ENCODE data around the gene CARD18. TPM values are rescaled to one million over a fixed set of nuclear protein-coding genes. Genes with fewer than 3 reads are reported as not detected.
"Not testable (repeated sequence)": the region's sequence is repeated elsewhere in the genome, so short reads cannot be mapped to it uniquely, and the experiment has no call there.

CARD18 gene
- polyA plus RNA-seq, 1 donor, result not detected

GRCh38 chr11:105132716-105133511 lies 6.7 kb downstream of the CARD18 start:
- no peak for DNase-seq (ENCODE audit: low read depth)

- no peak for DNase-seq (ENCODE audit: low read depth)
Observed at GRCh38 chr11:105130189-105130813, 9.3 kb downstream of the CARD18 start.

- DNase-seq (ENCODE audit: low read depth), result no peak
Observed at GRCh38 chr11:105124756-105125155, 14.8 kb downstream of the CARD18 start.

GRCh38 chr11:105111145-105111944 lies 28.2 kb downstream of the CARD18 start:
- DNase-seq (ENCODE audit: low read depth), result no peak

- DNase-seq (ENCODE audit: low read depth), result no peak
Observed at GRCh38 chr11:105110688-105111030, 28.9 kb downstream of the CARD18 start.

GRCh38 chr11:105109855-105110687 lies 29.5 kb downstream of the CARD18 start:
- DNase-seq (ENCODE audit: low read depth), result no peak

GRCh38 chr11:105109321-105109720 lies 30.2 kb downstream of the CARD18 start:
- no peak for DNase-seq (ENCODE audit: low read depth)

- DNase-seq (ENCODE audit: low read depth), result no peak
Observed at GRCh38 chr11:105108247-105108646, 31.3 kb downstream of the CARD18 start.

GRCh38 chr11:105107226-105107825 lies 32.2 kb downstream of the CARD18 start:
- DNase-seq (ENCODE audit: low read depth), result not testable (repeated sequence)

- DNase-seq (ENCODE audit: low read depth), result no peak
Observed at GRCh38 chr11:105106140-105106539, 33.4 kb downstream of the CARD18 start.

GRCh38 chr11:105104292-105104691 lies 35.3 kb downstream of the CARD18 start:
- DNase-seq (ENCODE audit: low read depth), result no peak

- DNase-seq (ENCODE audit: low read depth), result no peak
Observed at GRCh38 chr11:105103336-105103735, 36.2 kb downstream of the CARD18 start.

- not testable (repeated sequence) for DNase-seq (ENCODE audit: low read depth)
Observed at GRCh38 chr11:105102079-105102581, 37.4 kb downstream of the CARD18 start.

GRCh38 chr11:105100981-105101630 lies 38.5 kb downstream of the CARD18 start:
- DNase-seq (ENCODE audit: low read depth), result no peak

- DNase-seq (ENCODE audit: low read depth), result no peak
Observed at GRCh38 chr11:105100206-105100605, 39.4 kb downstream of the CARD18 start.

- DNase-seq (ENCODE audit: low read depth), result not testable (repeated sequence)
Observed at GRCh38 chr11:105099594-105099993, 40.0 kb downstream of the CARD18 start.

- no peak for DNase-seq (ENCODE audit: low read depth)
Observed at GRCh38 chr11:105092256-105093239, 47.0 kb downstream of the CARD18 start.
